HT1080 (cell line): ENCODE measurements around the gene SLC5A4. TPM values are rescaled to one million over a fixed set of nuclear protein-coding genes. Genes with fewer than 3 reads are reported as not detected.

Experiments
- DNase-seq: peaks from one replicate; pipeline ENCODE4 v3.0.0-alpha.2; 2015; ENCODE audit warnings: low read depth
- total RNA-seq: library from RNA; depleted of rRNA; stranded (reverse); fragments of >200 nt; shearing (Covaris generic); gene quantifications from 2 replicates; pipeline ENCODE4 v1.2.3, GENCODE V29; 2014

The SLC5A4 gene
- total RNA-seq, 1 experiment from 2014 or later: 1.2 TPM

GRCh38 chr22:32233091-32233490 is 22.1 kb downstream of the SLC5A4 start:
- DNase-seq: no peak

DNA sequence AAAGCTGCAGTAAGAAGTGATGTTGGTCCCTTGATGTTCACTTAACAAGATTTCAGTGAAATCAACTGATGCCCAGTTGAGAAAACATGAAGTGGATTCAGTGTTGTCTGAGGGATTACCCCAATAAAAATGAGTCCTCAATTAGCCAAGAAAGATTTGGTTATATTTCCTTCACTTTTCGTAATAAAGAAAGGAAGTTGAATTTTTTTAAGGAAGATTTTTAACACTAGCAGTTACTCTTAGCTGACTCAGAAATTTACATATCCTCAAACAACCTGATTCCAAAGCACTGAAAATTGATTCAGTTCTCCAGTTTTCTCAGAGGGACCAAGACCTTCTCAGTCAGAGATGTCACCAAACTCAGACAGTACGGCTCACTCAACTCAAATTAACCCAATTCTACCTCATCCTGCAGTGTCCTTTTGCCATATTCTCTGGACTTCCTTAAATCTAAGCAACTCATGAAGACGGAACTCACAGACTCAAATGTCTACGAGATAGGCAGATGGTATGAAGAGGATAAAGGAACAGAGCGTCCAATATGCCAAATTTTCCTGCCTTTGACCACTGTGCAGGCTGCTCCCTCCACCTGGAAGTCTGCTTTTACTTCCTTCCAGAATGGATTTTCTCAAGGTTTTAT is 22.8 kb downstream of the SLC5A4 start:
- DNase-seq: no peak

- no peak for DNase-seq
Measured at GRCh38 chr22:32226326-32227104, 28.6 kb downstream of the SLC5A4 start.

- DNase-seq: no peak
Measured at GRCh38 chr22:32222991-32223390, 32.2 kb downstream of the SLC5A4 start.

- no peak for DNase-seq
Measured at GRCh38 chr22:32219026-32219425, 36.1 kb downstream of the SLC5A4 start.

DNA sequence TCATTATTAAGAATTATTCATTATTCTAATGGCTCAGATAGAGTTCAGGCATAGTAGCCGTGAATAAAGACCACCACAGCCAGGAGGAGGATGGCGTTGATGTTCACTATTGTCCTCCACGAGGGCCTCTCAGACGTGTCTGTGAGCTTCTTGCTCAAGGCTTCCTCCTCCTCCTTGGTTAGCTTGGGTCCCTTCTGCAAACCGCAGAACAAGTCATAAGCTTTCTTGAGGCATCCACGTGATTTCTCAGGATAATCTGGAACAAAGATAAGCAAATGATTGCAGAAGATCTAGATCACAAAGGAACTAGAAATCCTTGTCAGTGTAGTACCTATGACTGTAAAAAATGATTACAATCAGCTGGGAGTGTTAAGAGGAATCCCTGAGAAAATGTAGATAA is 36.7 kb downstream of the SLC5A4 start:
- no peak for DNase-seq

- DNase-seq: no peak
Measured at GRCh38 chr22:32217465-32217864, 37.7 kb downstream of the SLC5A4 start.

DNA sequence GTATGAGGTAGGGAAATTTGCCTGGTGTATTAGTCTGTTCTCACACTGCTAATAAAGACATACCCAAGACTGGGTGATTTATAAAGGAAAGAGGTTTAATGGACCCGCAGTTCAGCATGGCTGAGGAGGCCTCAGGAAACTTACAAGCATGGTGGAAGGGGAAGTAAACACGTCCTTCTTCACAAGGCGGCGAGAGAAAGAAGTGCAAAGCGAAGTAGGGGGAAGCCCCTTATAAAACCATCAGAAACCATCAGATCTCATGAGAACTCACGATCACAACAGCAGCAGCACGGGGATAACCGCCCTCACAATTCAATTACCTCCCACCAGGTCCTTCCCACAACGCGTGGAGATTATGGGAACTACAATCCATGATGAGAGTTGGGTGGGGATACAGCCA is 38.2 kb downstream of the SLC5A4 start:
- no peak for DNase-seq

GRCh38 chr22:32211011-32211410 is 44.1 kb downstream of the SLC5A4 start:
- no peak for DNase-seq

DNA sequence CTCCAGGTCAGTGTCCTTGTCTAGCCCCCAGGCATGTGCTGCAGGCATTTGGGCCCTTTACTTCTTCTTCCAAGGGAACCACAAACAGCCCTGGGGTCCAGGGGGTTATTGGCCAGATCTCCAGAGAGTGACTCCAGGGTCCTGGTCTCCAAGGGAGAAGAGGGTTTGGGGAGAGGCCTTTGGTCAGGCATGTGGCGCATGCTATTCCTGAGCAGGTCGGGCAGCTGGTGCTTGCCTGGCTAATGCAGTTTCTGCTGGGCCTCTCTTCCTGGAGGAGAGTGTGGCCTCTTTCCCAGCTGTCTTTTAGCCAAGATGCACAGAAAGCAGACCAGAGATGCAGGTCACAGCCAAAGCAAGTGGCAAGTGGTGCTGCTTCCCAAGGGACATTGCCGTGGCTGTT is 46.5 kb downstream of the SLC5A4 start:
- no peak for DNase-seq

DNA sequence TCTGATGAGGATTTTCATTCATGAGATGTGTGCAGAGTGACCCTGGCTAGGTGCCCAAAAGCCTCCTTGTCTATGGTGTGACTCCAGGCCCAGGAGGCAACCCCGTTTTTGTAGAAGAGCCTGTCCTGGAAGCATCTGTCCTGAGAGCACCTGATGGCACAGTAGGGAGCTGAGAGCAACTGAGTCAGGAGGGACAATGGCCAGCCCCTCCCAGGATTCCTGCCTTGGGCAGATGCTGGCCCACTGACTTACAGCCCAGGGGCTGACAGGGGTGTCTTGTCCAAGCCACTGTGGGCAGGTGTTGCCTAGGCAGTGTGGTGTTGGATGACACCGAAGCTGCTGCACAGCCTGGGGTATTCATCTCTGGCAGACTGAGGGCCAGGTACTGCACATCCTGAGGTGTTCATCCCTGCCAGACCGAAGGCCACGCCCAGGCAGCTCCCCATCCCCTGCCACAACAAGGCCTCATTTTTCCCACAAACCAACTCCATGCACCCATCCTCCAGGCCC is 47.1 kb downstream of the SLC5A4 start:
- no peak for DNase-seq

- peak; percentile 42 for DNase-seq
Measured at GRCh38 chr22:32206774-32207758, 48.1 kb downstream of the SLC5A4 start.

- DNase-seq: no peak
Measured at GRCh38 chr22:32205974-32206773, 49.0 kb downstream of the SLC5A4 start.

GRCh38 chr22:32204856-32205722 is 50.1 kb downstream of the SLC5A4 start, which contains the start of gene RFPL2:
TSS of gene RFPL2 (minus strand) at chr22:32205073. CDS start at chr22:32202451, 2,622 bp downstream.
- DNase-seq: peak; percentile 83

- no peak for DNase-seq
Measured at GRCh38 chr22:32204040-32204855, 50.9 kb downstream of the SLC5A4 start.

DNA sequence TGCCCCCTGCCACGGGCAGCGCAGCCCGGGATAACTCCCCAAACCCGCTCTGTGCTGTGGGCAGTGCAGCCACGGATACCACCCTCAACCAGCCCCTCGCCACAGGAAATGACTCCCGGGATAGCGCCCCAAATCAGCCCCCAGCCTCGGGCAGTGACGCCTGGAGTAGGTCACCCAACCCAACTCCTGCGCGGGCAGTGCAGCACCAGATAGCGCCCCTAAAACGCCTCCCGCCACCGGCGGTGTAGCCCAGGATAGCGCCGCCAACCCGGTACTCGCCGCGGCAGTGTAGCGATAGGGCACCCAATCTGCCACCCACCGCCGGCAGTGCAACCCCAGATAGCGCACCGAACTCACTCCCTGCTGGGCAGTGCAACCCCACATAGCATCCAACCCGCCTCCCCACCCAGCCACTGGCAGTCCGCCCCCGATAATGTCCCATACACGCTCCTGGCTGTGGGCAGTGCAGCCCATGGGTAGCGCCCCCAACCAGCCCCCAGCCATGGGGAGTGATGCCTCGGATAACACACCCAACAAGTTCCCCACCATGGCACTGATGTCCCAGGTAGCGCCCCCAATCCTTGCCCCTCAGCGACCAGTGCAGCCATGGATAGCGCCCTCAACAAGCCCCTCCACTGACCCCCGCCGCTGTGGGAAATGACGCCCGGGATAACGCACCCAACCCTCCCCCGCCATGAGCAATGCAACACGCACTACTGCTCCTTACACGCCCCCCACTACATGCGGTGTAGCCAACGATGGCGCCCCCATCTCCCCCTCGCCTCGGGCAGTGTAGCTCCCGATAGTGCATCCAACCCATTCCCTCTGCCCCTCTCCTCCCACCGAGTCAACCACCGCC is 51.7 kb downstream of the SLC5A4 start:
- DNase-seq: no peak

- peak; percentile 63 for DNase-seq
Measured at GRCh38 chr22:32202539-32203180, 52.5 kb downstream of the SLC5A4 start.
